ENCODE results near the gene TEAD2. TPM values are rescaled to one million over a fixed set of nuclear protein-coding genes. Genes with fewer than 3 reads are reported as not detected.
A peak's percentile ranks its signal among the peaks of the same experiment; 100 is the strongest.

The TEAD2 gene
- total and polyA plus RNA-seq, 2 donors (not counting 1 experiment from before 2014, with no cell fraction given): 5.8 to 12.0 TPM

- Histone ChIP-seq H3K9ac (ENCODE audit: low read length) (peak overlapping the region; percentile 89), H3K4me2 (replicated peaks; ENCODE audit: low read depth, low read length, poor library complexity, severe bottlenecking) (peak overlapping the region; percentile 100)
- TF ChIP-seq EZH2 (IDR thresholded peaks at IDR 0.05; ENCODE audit: borderline replicate concordance, insufficient read depth, low read depth, low read length, poor library complexity, severe bottlenecking): no peak
- no peak for TF ChIP-seq CTCF (IDR thresholded peaks at IDR 0.05)
Measured at GRCh38 chr19:49336482-49337266, 25.5 kb downstream of the TEAD2 start.

More at GRCh38 chr19:49336482-49337266, 25.5 kb downstream of the TEAD2 start:
- H3K27ac Mint-ChIP-seq: peak overlapping the region; percentile 99
- no peaks in the 10 kb centered on the region for H3K9me3 Mint-ChIP-seq (ENCODE audit: insufficient read depth)
- Histone ChIP-seq H3K79me2 (ENCODE audit: control insufficient read depth, insufficient read depth, low read length) (peaks cover 70% of the 10 kb centered on the region), H3K4me3 (ENCODE audit: control extremely low read depth in 1 of 5, extremely low read depth in 1 of 5, insufficient read depth in 1 of 5, low read depth in 2 of 5, low read length in 4 of 5) (peak overlapping the region; percentile 83 to 98 (median 97)), H3K9me3 (ENCODE audit: control extremely low read depth in 1 of 3, control insufficient read depth in 2 of 3, insufficient read depth in 1 of 3, low read length in 2 of 3) (peaks cover 0 to 28% (median 15%) of the 10 kb centered on the region in 3 donors), H4K20me1 (ENCODE audit: control insufficient read depth, insufficient read depth, low read length, poor library complexity, severe bottlenecking) (peaks cover 47% of the 10 kb centered on the region), H2AFZ (ENCODE audit: insufficient read depth, low read depth, low read length, poor library complexity, severe bottlenecking) (no peak overlapping the region), H3K36me3 (replicated peaks in 1 of 2; ENCODE audit: control extremely low read depth in 1 of 2, control insufficient read depth in 1 of 2, extremely low read depth in 1 of 2, insufficient read depth in 2 of 2, low read length in 1 of 2) (peaks cover 0 to 56% of the 10 kb centered on the region in 2 experiments), H3K27ac (ENCODE audit: low read length in 2 of 2) (peak overlapping the region; percentile 93 to 98), H3K27me3 (replicated peaks in 1 of 4; ENCODE audit: control extremely low read depth in 1 of 4, control insufficient read depth in 3 of 4, insufficient read depth in 4 of 4, low read length in 3 of 4) (no peaks in the 10 kb centered on the region), H3K4me1 (ENCODE audit: control insufficient read depth in 2 of 2, insufficient read depth in 2 of 2, low read length in 2 of 2) (peaks cover 77 to 89% of the 10 kb centered on the region in 2 donors)
- peaks cover 80% of the 10 kb centered on the region for H3K4me1 Mint-ChIP-seq
- no peak for ATAC-seq (ENCODE audit: low read depth)
- H3K27me3 Mint-ChIP-seq: no peaks in the 10 kb centered on the region
- CTCF ChIA-PET: interaction anchor here (0.7 to 5.5 kb wide), 9 partner anchors 9 to 134 kb away, joined by 3 to 39 read pairs (median 6); partner anchors contain the start of gene SLC6A16
- DNase-seq: no peak
- POLR2A ChIA-PET: interaction anchor here (0.7 to 5.6 kb wide), 11 partner anchors 7 to 340 kb away, joined by 3 to 72 read pairs (median 4); partner anchors contain the start of genes KASH5 and PIH1D1
- intact Hi-C loops (cut with micrococcal nuclease): no loop called here
- WGBS (ENCODE audit: insufficient coverage): 69% methylated on average over 5 of the region's 10 CpGs
- H3K4me3 Mint-ChIP-seq: peak overlapping the region; percentile 100

Measured in B cell (primary cell).